A204.1 (cell line): Measurements from ENCODE around the gene HAPSTR1.

ENCODE experiments used
- FAIRE-seq: peaks from 2 replicates; lab custom pipeline; 2012; peaks lifted over from hg19 to GRCh38; lab: Jason Lieb, UNC

Gene HAPSTR1

DNA sequence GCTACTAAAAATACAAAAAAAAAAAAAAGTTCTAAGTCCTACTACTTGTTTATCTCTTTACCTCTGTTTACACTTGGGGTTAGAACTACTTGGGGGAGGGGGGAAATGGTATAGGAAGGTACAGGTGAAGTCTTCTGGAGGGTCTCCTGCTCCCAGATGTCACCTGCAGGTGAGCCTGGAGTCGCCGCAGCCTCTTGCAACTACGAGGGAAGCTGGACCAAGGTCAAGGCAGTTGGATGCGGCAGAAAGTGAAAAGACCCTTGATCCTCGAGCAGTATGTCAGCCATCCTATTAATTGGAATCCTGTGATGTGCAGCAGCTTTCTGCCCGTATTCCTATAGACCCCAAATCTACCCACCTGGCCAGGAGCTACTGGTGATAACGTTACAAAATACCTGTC lies 33.0 kb downstream of the HAPSTR1 start:
- no peak for FAIRE-seq

DNA sequence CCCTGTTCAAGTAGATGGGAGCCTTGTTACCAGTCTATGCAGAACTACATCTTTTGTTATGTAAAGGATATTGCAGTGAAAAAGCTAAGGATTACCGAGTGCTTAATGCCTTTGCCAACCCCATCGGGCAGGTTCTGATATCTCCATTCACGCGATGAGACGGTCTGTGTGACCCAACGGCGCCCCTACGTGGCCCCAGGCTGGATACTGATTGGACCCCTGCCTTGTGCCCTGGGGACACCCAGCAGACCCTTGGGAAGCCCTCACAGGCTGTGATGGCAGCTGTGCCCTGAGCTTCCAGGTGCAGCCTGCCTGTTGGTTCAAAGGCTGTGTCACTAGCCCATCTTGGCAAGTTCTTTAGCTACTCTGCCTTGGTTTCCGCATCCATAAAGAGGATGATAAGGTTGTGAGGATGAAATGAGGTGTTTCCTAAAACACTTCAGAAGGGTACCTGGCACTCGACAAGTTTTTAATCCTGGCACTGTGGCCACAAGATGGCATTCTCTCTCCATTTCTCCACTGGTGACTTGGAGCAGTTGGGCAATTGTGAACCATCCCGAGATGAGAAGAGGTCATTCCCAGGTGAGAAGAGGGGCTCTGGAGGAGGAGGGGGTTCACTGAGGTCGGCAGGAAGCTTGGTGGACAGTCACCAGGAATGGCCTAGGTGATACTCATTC lies 33.6 kb downstream of the HAPSTR1 start:
- FAIRE-seq, result no peak

DNA sequence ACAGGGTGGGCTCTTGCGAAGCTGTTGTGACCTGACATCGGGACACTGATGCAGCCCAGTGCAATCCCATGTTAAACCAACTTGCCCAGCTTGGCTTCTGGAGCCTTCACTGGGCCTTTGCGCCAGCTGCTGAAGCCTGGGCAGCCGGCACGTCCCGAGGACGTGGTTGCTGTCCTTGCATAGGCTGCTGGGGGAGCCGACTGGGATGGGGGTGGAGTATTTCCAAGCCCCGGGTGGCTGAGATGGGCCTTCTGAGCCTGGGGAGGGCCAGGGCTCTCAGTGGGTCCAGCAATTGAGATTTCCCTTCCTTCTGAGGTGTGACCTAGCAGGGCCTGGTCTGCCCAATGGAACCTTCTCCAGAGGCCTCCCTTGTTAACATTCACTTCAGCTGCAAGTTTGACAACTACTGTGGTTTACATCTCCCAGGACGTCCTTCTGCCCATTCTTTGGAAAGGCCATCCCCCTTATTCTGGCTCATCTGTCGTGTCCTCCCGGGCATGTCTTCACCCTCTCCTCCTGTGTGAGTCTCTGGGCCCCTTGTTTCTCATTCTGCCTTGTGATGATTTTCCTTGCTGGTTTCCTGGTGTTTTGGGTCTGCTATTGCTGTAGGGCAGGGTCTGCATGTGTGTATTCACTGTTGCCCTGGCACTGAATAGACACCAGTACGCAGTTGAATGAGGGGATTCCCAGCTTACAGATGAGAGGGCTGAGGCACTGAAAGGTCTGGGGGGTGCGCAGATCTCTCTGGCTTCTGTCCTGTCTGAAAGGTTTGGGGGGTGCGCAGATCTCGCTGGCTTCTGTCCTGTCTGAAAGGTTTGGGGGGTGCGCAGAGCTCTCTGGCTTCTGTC lies 34.4 kb downstream of the HAPSTR1 start:
- FAIRE-seq, result no peak

DNA sequence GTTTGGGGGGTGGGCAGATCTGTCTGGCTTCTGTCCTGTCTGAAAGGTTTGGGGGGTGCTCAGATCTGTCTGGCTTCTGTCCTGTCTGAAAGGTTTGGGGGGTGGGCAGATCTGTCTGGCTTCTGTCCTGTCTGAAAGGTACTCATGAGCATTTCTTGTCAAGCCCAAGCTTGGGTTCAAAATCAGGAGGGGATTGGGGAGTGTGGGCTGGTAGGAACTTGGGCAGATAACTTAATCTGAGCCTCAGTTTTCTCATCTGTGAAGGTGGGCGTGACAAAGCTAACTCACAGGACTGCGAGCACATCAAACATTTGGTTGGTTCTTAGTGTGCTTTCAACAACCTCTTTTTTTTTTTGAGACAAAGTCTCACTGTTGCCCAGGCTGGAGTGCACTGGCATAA lies 35.2 kb downstream of the HAPSTR1 start:
- FAIRE-seq, result no peak

DNA sequence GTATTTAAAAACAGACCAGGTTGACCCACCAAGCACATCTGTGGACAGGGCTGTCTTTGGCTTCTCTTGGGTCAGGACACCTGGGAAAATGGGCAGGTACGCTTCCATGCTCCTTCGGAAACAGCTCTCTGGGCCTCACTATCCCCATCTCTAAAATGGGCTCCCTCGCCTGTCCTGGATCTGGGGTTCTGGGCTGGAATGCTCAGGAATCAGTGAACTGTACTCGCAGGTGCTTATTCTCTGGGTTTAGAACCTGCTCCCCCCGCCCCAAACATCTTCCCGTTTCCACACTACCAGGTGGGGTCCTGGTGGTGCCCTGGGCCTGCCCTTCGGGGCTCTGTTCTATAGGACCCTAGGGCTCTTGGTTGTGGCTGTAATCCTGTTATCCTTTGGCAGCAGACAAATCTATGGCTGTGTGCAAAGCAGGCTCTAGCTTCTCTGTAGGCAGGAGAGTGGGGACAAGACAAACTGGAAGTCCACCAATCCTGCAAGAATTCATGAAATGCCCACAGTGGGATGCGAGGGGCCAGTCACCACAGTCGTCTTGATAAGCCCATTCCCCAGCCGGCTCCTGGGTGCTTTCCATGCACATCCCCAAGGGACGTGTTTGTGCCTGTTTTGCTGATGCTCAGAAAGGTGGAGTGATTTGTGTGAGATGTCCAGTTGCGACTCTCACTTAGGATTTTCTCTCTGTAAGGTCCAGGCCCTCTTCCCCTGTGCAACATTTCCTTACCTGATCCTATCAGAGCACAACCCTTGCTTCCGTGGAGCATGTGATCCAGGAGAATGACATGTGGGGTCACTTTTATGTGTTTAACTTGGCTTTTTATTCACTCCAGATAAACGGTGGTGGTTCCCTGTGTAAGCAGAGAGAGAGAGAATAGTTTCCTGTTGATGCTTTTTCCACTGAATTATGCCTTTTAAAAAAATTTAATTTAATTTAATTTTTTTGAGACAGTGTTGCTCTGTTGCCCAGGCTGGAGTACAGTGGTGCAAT lies 37.2 kb downstream of the HAPSTR1 start:
- FAIRE-seq, result no peak

DNA sequence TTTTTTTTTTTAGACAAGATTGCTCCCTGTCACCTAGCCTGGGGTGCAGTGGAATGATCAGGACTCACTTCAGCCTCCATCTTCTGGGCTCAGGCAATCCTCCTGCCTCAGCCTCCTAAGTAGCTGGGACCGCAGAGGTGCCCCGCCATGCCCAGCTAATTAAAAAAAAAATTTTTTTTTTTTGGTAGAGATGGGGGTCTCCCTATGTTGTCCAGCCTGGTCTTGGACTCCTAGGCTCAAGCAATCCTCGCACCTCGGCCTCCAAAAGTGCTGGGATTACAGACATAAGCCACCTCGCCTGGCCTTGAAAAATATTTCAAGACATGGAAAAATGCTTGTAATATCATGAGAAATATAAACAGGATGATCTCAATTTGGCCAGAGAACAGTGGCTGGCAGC lies 42.9 kb downstream of the HAPSTR1 start:
- no peak for FAIRE-seq

DNA sequence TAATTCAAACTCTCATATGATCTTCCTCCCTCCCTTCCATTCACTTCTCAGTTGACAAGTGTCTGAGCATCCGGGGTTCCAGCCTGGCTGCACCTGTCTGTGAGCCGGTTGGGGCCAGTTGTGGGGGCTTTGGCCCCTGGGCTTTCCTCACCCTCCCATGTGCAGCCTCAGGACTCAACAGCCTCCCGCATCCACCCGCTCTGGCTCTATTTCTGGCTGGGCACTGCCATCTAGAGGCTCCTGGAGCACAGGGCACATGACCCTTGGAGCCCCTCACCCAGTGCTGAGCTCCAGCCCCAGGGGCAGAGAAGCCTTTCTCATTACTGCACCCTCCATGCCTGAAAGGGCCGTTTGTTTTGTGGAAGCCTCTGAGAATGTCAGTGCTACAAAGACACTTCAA lies 43.3 kb downstream of the HAPSTR1 start:
- FAIRE-seq, result no peak

DNA sequence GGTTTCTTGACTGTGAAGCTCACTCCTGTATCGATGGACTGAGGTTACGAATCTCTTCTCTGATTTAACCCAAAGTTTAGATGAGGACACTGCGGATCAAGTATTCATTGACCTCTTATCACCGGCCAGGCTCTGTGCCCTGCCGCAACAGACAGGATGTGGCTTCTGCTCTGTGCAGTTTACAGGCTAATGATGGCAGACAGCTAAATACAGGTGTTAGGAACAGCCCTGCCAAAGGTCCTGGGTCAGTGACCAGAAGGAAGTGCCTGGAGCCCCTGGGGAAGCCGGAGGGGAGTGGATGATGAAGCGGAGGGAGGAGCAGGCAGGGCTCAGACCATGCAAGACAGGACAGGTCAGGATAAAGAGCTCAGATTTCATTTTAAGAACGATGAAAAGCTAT lies 44.4 kb downstream of the HAPSTR1 start:
- FAIRE-seq, result no peak

DNA sequence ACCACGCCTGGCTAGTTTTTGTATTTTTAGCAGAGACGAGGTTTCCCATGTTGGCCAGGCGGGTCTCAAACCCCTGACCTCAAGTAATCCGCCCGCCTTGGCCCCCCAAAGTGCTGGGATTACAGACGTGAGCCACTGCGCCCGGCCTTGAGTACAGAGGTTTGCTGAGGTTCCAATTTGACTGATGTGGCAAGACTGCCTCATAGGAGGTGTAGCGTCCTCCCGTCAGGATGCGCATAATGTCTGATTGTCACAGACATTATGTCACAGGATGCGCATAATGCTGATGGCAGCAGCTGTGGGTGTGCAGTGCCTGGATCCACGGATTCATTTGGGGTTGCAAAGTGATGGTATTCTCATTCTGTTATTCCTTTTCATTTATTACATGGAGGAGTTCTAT lies 45.2 kb downstream of the HAPSTR1 start:
- FAIRE-seq, result no peak

DNA sequence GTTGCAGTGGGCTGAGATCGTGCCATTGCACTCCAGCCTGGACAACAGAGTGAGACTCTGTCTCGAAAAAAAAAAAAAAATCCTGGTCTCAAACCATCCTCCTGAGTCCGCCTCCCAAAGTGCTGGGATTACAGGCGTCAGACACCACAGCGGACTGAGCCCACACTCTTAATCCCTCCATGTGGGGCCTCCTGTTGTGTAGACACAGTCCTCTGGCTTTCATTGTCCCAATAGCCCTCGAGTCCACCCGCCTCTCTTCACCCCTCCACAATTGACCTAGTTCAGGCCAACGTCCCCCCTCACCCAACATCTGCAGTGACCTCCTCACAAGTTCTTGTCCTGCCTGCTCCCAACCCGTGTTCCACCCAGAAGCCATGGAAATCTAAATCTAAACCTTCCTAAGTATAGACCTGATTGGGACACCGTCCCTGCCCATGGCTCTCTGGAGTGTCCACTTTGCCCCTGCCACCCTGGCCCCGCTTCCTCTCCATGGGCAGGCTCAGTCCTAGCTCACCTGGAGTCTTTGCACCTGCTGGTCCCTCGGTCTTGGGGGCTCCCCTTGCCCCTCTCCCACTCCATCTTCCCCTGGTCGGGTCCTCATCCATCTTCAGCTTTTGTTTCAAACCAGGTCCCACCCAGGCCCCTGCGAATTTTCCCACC lies 46.7 kb downstream of the HAPSTR1 start:
- no peak for FAIRE-seq

DNA sequence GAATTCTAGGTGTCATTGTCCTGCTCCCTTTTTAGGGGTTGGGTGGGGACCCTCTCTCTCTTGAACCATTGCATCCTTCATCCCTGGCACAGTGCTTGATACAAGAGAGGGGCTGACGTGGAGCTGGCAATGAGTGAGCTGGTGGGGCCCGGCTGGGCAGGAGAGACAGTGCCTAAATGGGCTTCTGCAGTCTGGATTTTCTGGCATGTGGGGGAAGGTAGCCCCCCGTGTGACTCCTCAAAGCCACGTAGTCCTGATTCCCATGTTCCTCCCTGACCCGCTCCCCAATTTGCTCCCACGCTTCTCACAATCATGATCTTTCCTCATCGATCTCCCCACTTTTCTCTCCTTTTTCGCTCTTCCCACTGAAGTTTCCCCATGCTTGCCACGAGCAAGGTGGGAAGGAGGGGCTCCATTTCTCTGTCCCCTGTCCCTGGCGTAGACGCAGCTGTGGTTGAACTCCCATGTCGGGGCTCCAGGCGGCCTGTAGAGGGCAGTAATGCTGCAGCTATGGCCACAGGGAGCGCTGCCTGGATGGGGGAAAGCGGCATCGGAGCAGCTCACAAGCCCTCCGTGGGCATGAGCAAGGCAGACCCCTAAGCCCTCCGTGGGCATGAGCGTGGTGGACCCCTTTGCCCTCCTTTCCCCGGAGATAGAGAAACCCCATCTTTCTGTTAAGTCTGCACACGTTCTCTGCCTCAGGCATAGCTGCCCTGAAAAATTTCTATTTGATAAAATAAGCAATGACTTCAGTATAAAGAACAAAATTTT lies 47.5 kb downstream of the HAPSTR1 start:
- FAIRE-seq, result no peak

DNA sequence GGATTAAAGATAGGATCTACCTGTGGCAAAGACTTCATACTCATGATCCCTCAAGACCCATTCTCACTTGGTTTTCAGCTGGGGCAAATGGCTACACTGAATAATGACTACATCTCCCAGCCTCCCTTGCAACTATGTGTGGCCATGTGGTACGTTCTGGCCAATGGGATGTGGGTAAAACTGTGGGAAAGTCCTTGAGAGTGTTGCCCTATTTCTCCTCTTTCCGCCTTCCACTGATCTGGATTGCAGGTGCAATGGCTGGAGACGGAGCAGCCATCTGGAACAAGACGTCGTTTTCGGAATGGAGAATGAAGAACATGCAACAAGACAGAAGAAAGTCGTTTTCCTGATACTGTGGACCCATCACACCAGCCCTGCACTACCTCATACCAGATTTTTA lies 48.5 kb downstream of the HAPSTR1 start:
- no peak for FAIRE-seq
